GM23338 (cell line): Measurements from ENCODE around the gene ADCY4. TPM values are rescaled to one million over a fixed set of nuclear protein-coding genes. Genes with fewer than 3 reads are reported as not detected.

Experiments used
- ATAC-seq: fragments of 200-7000 bp; cut with Tn5 transposase; 3 replicates; pipeline ENCODE4 v1.9.1; 2020
- DNase-seq: peaks from one replicate; pipeline ENCODE4 v3.0.0-alpha.2; 2015; ENCODE audit warnings: low spot score
- H2AFZ ChIP-seq: fragments of 200-600 bp; sonication (generic); 2 replicates; pipeline ENCODE4 v1.8.0; 2016; ENCODE audit warnings: antibody characterized with exemption, mild to moderate bottlenecking, moderate library complexity
- H3F3A ChIP-seq: fragments of 200-600 bp; sonication (generic); replicated peaks from 2 replicates; pipeline ENCODE4 v1.8.0; 2017; ENCODE audit warnings: antibody characterized with exemption, mixed run types, low read depth
- H3K27ac ChIP-seq: fragments of 200-600 bp; sonication (generic); 2 replicates; pipeline ENCODE4 v1.6.1; 2016; ENCODE audit warnings: low read depth
- H3K27me3 ChIP-seq: fragments of 200-600 bp; sonication (generic); 2 replicates; pipeline ENCODE4 v1.8.0; 2016; ENCODE audit warnings: mild to moderate bottlenecking, mixed run types, moderate library complexity; ENCODE audit not compliant: insufficient read depth
- H3K36me3 ChIP-seq: fragments of 200-600 bp; sonication (generic); 2 replicates; pipeline ENCODE4 v1.8.0; 2016; ENCODE audit warnings: mild to moderate bottlenecking; ENCODE audit not compliant: insufficient read depth
- H3K4me1 ChIP-seq: fragments of 200-600 bp; sonication (generic); 2 replicates; pipeline ENCODE4 v1.8.0; 2016; ENCODE audit warnings: mild to moderate bottlenecking, moderate library complexity; ENCODE audit not compliant: insufficient read depth
- H3K4me2 ChIP-seq: fragments of 200-600 bp; sonication (generic); 2 replicates; pipeline ENCODE4 v1.7.1; 2017; ENCODE audit warnings: mixed run types
- H3K4me3 ChIP-seq: fragments of 200-600 bp; sonication (generic); 2 replicates; pipeline ENCODE4 v1.6.1; 2016; ENCODE audit warnings: mixed run types
- H3K79me2 ChIP-seq: fragments of 200-600 bp; sonication (generic); replicated peaks from 2 replicates; pipeline ENCODE4 v1.8.0; 2017; ENCODE audit warnings: mild to moderate bottlenecking; ENCODE audit not compliant: insufficient read depth
- H3K9me2 ChIP-seq: fragments of 200-600 bp; sonication (generic); 2 replicates; pipeline ENCODE4 v1.8.0; 2017; ENCODE audit not compliant: insufficient read depth
- H4K20me1 ChIP-seq: fragments of 200-600 bp; sonication (generic); replicated peaks from 2 replicates; pipeline ENCODE4 v1.8.0; 2017; ENCODE audit warnings: mild to moderate bottlenecking; ENCODE audit not compliant: insufficient read depth
- H3K27ac Mint-ChIP-seq: 2 replicates; pipeline ENCODE4 v1.8.0; 2020; ENCODE audit warnings: inconsistent platforms, mild to moderate bottlenecking, moderate library complexity, mixed read lengths
- H3K27me3 Mint-ChIP-seq: 3 replicates; pipeline ENCODE4 v1.8.0; 2022; ENCODE audit warnings: low read depth, mild to moderate bottlenecking, moderate library complexity, mixed read lengths, inconsistent platforms; ENCODE audit not compliant: insufficient read depth, poor library complexity
- H3K36me3 Mint-ChIP-seq: 3 replicates; pipeline ENCODE4 v1.8.0; 2021; ENCODE audit warnings: low read depth, mild to moderate bottlenecking, inconsistent platforms, moderate library complexity, mixed read lengths
- H3K4me1 Mint-ChIP-seq: 3 replicates; pipeline ENCODE4 v1.8.0; 2020; ENCODE audit warnings: mild to moderate bottlenecking, inconsistent platforms, mixed read lengths
- H3K4me3 Mint-ChIP-seq: 3 replicates; pipeline ENCODE4 v1.8.0; 2021; ENCODE audit warnings: moderate library complexity, mild to moderate bottlenecking, inconsistent platforms, mixed read lengths
- H3K9me3 Mint-ChIP-seq: 3 replicates; pipeline ENCODE4 v1.8.0; 2020; ENCODE audit warnings: moderate library complexity, mild to moderate bottlenecking, inconsistent platforms, mixed read lengths
- JUNB ChIP-seq: IDR thresholded peaks from one replicate; pipeline ENCODE4 v1.6.1; 2016; ENCODE audit warnings: antibody characterized with exemption; ENCODE audit not compliant: unreplicated experiment
- NANOG ChIP-seq: IDR thresholded peaks from 2 replicates; pipeline ENCODE4 v1.6.1; 2016; ENCODE audit warnings: antibody characterized with exemption, borderline replicate concordance
- POLR2AphosphoS5 ChIP-seq: IDR thresholded peaks from 2 replicates; pipeline ENCODE4 v1.6.1; 2016; ENCODE audit warnings: antibody characterized with exemption, low read depth
- STAT1 ChIP-seq: IDR thresholded peaks from one replicate; pipeline ENCODE4 v1.6.1; 2016; ENCODE audit warnings: antibody characterized with exemption; ENCODE audit not compliant: unreplicated experiment
- ZNF331 ChIP-seq: fragments of 250-450 bp; sonication (Bioruptor Pico); IDR thresholded peaks from 2 replicates; pipeline ENCODE4 v1.5.0; 2020; ENCODE audit warnings: low read depth, mild to moderate bottlenecking, moderate library complexity
- polyA plus RNA-seq: library from polyadenylated mRNA; unstranded; fragments of >200 nt; fragmentation: Nextera tagmentation; extraction: Ambion mirVana; gene quantifications from 2 replicates; pipeline ENCODE4 v1.2.1, GENCODE V29; 2016
- total RNA-seq: library from RNA; depleted of rRNA; stranded (reverse); fragments of >200 nt; shearing (Covaris generic); gene quantifications from 2 replicates; pipeline ENCODE4 v1.2.3, GENCODE V29; 2014
- TF ChIP-seq, protein P1 (sequence below): fragments of 250-450 bp; sonication (Bioruptor Pico); IDR thresholded peaks from 2 replicates; pipeline ENCODE4 v1.5.0; 2020; ENCODE audit warnings: mild to moderate bottlenecking, moderate library complexity
- TF ChIP-seq, protein P2 (sequence below), 2 experiments: fragments of 200-600 bp in 1 of 2; sonication (generic) in 1 of 2; conservative IDR thresholded peaks; 2 replicates each; pipeline versions ENCODE4 v1.5.1 to v1.6.1; 2016 to 2017; ENCODE audit warnings: antibody characterized with exemption in 2 of 2, low read depth in 2 of 2, mild to moderate bottlenecking in 2 of 2, moderate library complexity in 1 of 2
- TF ChIP-seq, protein P3 (sequence below): IDR thresholded peaks from one replicate; pipeline ENCODE4 v1.6.1; 2018; ENCODE audit warnings: antibody characterized with exemption; ENCODE audit not compliant: unreplicated experiment
- TF ChIP-seq, protein P4 (sequence below): IDR thresholded peaks from 2 replicates; pipeline ENCODE4 v1.6.1; 2016; ENCODE audit warnings: antibody characterized with exemption

The ADCY4 gene
- total and polyA plus RNA-seq, 2 experiments from 2014 or later = 0.10 to 0.40 TPM

DNA sequence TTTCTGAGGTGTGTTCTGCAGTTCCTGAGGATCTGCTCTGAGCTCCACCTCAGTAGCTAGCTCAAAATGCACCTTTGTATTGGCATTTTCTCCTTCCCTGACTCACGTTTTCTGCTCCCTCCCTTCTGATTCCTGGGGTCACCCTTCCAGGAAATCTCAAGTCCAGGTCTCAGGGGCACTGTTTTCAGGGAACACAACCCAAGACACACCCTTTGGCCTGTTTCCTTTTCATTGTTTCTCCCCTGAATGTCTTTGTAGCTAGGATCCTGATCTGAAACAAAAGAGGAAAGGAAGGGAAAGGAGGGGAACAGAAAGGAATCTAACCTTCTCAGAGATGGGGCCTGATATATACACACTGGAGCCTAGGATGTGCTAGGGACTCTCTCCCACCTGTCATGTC, 12.3 kb upstream of the ADCY4 start (continued):
- TF ChIP-seq, protein P1, sequence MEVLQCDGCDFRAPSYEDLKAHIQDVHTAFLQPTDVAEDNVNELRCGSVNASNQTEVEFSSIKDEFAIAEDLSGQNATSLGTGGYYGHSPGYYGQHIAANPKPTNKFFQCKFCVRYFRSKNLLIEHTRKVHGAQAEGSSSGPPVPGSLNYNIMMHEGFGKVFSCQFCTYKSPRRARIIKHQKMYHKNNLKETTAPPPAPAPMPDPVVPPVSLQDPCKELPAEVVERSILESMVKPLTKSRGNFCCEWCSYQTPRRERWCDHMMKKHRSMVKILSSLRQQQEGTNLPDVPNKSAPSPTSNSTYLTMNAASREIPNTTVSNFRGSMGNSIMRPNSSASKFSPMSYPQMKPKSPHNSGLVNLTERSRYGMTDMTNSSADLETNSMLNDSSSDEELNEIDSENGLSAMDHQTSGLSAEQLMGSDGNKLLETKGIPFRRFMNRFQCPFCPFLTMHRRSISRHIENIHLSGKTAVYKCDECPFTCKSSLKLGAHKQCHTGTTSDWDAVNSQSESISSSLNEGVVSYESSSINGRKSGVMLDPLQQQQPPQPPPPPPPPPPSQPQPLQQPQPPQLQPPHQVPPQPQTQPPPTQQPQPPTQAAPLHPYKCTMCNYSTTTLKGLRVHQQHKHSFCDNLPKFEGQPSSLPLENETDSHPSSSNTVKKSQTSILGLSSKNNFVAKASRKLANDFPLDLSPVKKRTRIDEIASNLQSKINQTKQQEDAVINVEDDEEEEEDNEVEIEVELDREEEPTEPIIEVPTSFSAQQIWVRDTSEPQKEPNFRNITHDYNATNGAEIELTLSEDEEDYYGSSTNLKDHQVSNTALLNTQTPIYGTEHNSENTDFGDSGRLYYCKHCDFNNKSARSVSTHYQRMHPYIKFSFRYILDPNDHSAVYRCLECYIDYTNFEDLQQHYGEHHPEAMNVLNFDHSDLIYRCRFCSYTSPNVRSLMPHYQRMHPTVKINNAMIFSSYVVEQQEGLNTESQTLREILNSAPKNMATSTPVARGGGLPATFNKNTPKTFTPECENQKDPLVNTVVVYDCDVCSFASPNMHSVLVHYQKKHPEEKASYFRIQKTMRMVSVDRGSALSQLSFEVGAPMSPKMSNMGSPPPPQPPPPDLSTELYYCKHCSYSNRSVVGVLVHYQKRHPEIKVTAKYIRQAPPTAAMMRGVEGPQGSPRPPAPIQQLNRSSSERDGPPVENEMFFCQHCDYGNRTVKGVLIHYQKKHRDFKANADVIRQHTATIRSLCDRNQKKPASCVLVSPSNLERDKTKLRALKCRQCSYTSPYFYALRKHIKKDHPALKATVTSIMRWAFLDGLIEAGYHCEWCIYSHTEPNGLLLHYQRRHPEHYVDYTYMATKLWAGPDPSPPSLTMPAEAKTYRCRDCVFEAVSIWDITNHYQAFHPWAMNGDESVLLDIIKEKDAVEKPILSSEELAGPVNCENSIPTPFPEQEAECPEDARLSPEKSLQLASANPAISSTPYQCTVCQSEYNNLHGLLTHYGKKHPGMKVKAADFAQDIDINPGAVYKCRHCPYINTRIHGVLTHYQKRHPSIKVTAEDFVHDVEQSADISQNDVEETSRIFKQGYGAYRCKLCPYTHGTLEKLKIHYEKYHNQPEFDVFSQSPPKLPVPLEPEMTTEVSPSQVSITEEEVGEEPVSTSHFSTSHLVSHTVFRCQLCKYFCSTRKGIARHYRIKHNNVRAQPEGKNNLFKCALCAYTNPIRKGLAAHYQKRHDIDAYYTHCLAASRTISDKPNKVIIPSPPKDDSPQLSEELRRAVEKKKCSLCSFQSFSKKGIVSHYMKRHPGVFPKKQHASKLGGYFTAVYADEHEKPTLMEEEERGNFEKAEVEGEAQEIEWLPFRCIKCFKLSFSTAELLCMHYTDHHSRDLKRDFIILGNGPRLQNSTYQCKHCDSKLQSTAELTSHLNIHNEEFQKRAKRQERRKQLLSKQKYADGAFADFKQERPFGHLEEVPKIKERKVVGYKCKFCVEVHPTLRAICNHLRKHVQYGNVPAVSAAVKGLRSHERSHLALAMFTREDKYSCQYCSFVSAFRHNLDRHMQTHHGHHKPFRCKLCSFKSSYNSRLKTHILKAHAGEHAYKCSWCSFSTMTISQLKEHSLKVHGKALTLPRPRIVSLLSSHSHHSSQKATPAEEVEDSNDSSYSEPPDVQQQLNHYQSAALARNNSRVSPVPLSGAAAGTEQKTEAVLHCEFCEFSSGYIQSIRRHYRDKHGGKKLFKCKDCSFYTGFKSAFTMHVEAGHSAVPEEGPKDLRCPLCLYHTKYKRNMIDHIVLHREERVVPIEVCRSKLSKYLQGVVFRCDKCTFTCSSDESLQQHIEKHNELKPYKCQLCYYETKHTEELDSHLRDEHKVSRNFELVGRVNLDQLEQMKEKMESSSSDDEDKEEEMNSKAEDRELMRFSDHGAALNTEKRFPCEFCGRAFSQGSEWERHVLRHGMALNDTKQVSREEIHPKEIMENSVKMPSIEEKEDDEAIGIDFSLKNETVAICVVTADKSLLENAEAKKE (CRISPR knock-in tag) = no peak
- TF ChIP-seq, protein P2, sequence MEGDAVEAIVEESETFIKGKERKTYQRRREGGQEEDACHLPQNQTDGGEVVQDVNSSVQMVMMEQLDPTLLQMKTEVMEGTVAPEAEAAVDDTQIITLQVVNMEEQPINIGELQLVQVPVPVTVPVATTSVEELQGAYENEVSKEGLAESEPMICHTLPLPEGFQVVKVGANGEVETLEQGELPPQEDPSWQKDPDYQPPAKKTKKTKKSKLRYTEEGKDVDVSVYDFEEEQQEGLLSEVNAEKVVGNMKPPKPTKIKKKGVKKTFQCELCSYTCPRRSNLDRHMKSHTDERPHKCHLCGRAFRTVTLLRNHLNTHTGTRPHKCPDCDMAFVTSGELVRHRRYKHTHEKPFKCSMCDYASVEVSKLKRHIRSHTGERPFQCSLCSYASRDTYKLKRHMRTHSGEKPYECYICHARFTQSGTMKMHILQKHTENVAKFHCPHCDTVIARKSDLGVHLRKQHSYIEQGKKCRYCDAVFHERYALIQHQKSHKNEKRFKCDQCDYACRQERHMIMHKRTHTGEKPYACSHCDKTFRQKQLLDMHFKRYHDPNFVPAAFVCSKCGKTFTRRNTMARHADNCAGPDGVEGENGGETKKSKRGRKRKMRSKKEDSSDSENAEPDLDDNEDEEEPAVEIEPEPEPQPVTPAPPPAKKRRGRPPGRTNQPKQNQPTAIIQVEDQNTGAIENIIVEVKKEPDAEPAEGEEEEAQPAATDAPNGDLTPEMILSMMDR (conservative IDR thresholded peaks at IDR 0.05; ENCODE audit: low read depth in 2 of 2) = no peak
- no peak for TF ChIP-seq POLR2AphosphoS5

DNA sequence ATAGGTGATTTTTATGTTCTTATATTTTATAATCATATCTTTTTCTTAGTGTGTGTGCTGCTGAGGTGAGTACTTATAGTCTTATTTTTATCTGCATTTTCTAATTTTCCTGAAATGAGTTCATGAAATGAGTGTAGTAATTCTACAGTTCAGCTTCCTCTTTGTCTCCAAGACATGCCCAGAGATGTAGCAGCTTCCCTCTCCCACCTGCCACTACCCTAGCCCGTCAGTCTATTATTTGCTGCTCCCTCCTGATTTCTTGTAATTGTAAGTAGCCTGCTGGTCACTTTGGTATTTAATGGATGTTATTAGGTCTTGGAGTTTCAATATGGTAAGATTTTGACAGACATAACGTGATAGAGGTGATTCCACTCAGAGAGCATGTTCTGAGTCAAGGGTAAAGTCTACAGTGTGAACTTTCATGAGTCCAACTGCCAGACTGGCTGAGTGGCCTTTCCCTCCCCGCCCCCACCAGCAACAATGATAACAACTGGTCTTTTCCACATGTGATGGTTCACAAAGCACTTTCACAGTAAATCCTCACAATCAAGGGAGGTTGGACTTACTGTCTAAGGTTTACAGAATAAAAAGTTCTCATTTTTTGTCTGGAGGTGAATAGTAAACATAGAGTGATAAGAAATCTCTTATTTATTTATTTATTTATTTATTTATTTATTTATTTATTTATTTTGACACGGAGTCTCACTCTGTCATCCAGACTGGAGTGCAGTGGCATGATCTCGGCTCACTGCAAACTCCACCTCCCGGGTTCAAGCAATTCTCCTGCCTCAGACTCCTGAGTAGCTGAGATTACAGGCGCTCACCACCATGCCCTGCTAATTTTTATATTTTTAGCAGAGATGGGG, 9.2 kb upstream of the ADCY4 start:
- Histone ChIP-seq H3K27me3 (peaks cover 89% of the 10 kb centered on the region), H3K9me2 (no peaks in the 10 kb centered on the region), H3K4me2 (no peak overlapping the region), H3K4me3 (no peak overlapping the region), H3K79me2 (no peaks in the 10 kb centered on the region), H3K36me3 (no peaks in the 10 kb centered on the region), H4K20me1 (no peaks in the 10 kb centered on the region), H3F3A (no peaks in the 10 kb centered on the region), H3K27ac (no peak overlapping the region), H3K4me1 (no peaks in the 10 kb centered on the region), H2AFZ (no peak overlapping the region)
- Mint-ChIP-seq H3K4me1 (no peaks in the 10 kb centered on the region; the same call in 2 of the 3 replicates), H3K27me3 (peaks cover 34% of the 10 kb centered on the region), H3K36me3 (no peaks in the 10 kb centered on the region), H3K4me3 (no peak overlapping the region), H3K9me3 (no peaks in the 10 kb centered on the region), H3K27ac (no peak overlapping the region)
- ATAC-seq (no peak), DNase-seq (no peak)
- TF ChIP-seq, protein P3, sequence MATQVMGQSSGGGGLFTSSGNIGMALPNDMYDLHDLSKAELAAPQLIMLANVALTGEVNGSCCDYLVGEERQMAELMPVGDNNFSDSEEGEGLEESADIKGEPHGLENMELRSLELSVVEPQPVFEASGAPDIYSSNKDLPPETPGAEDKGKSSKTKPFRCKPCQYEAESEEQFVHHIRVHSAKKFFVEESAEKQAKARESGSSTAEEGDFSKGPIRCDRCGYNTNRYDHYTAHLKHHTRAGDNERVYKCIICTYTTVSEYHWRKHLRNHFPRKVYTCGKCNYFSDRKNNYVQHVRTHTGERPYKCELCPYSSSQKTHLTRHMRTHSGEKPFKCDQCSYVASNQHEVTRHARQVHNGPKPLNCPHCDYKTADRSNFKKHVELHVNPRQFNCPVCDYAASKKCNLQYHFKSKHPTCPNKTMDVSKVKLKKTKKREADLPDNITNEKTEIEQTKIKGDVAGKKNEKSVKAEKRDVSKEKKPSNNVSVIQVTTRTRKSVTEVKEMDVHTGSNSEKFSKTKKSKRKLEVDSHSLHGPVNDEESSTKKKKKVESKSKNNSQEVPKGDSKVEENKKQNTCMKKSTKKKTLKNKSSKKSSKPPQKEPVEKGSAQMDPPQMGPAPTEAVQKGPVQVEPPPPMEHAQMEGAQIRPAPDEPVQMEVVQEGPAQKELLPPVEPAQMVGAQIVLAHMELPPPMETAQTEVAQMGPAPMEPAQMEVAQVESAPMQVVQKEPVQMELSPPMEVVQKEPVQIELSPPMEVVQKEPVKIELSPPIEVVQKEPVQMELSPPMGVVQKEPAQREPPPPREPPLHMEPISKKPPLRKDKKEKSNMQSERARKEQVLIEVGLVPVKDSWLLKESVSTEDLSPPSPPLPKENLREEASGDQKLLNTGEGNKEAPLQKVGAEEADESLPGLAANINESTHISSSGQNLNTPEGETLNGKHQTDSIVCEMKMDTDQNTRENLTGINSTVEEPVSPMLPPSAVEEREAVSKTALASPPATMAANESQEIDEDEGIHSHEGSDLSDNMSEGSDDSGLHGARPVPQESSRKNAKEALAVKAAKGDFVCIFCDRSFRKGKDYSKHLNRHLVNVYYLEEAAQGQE = no peak
- TF ChIP-seq STAT1 (no peak), POLR2AphosphoS5 (no peak), ZNF331 (no peak), JUNB (no peak), NANOG (no peak)
- TF ChIP-seq, protein P4, sequence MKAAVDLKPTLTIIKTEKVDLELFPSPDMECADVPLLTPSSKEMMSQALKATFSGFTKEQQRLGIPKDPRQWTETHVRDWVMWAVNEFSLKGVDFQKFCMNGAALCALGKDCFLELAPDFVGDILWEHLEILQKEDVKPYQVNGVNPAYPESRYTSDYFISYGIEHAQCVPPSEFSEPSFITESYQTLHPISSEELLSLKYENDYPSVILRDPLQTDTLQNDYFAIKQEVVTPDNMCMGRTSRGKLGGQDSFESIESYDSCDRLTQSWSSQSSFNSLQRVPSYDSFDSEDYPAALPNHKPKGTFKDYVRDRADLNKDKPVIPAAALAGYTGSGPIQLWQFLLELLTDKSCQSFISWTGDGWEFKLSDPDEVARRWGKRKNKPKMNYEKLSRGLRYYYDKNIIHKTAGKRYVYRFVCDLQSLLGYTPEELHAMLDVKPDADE = no peak
